ENCODE results near the gene CLDN25. TPM values are rescaled to one million over a fixed set of nuclear protein-coding genes. Genes with fewer than 3 reads are reported as not detected.

The CLDN25 gene
- total and polyA plus RNA-seq, 2 of the 13 experiments (the other 11 are each of a cell fraction or from before 2014, with no cell fraction given): not detected

GRCh38 chr11:113808931-113809330, 29.3 kb downstream of the CLDN25 start:
- DNase-seq (ENCODE audit: low spot score): no peak
- in situ Hi-C loops (cut with HindIII; ENCODE audit: extremely low pct_ligation_motif_present, low pct_unique_long_range_greater_than_20kb): loop anchor here (25.0 kb wide), 1 partner anchor 453 kb away; no protein-coding TSS in a partner anchor
- intact Hi-C loops (cut with micrococcal nuclease; ENCODE audit: unreplicated experiment): loop anchor here (5.0 kb wide), 1 partner anchor 63 kb away; no protein-coding TSS in a partner anchor
- ChIA-PET POLR2A (no interaction called here), CTCF (ENCODE audit: low intra/inter-chr PET ratio, low total read pairs) (no interaction called here)
- H3K79me2 ChIP-seq (ENCODE audit: insufficient read depth, low read length): no peaks in the 10 kb centered on the region
- H3K27ac ChIP-seq (ENCODE audit: extremely low read length, insufficient read depth, low read length): no peak overlapping the region
- H3K36me3 ChIP-seq (replicated peaks in 1 of 2; ENCODE audit: control insufficient read depth in 1 of 2, insufficient read depth in 2 of 2, low read length in 2 of 2): peaks cover 7 to 56% of the 10 kb centered on the region in 2 experiments
- no peaks in the 10 kb centered on the region for H3K9me3 ChIP-seq (ENCODE audit: low read length)
- no peaks in the 10 kb centered on the region for H4K20me1 ChIP-seq (ENCODE audit: insufficient read depth, low read length)
- H3K9ac ChIP-seq (ENCODE audit: insufficient read depth, low read depth, low read length): no peak overlapping the region
- ATAC-seq: no peak
- H3K4me3 ChIP-seq (replicated peaks in 1 of 3; ENCODE audit: insufficient read depth in 1 of 3, low read depth in 2 of 3, low read length in 3 of 3): no peak overlapping the region
- 44% methylated on average over 2 of the region's 2 CpGs for WGBS (ENCODE audit: low lambda C conversion rate)
- H3K4me1 ChIP-seq (ENCODE audit: insufficient read depth, low read length): peaks cover 9% of the 10 kb centered on the region; the same call in 1 of the 2 replicates
- no peaks in the 10 kb centered on the region for H3K27me3 ChIP-seq (ENCODE audit: control insufficient read depth in 1 of 2, insufficient read depth in 2 of 2, low read length in 2 of 2)
- BruUV-seq (replicated peaks): no TSS peak
- TF ChIP-seq KLF15 (CRISPR knock-in tag; IDR thresholded peaks at IDR 0.05; ENCODE audit: borderline replicate concordance): no peak
- no peak for TF ChIP-seq ARNT (IDR thresholded peaks at IDR 0.05)
- no peak for TF ChIP-seq SAP130 (CRISPR knock-in tag; IDR thresholded peaks at IDR 0.05; ENCODE audit: low read depth)
- TF ChIP-seq RFXANK (CRISPR knock-in tag; IDR thresholded peaks at IDR 0.05): no peak
- no peak for TF ChIP-seq ZNF33A (CRISPR knock-in tag; IDR thresholded peaks at IDR 0.05; ENCODE audit: borderline replicate concordance)
- TF ChIP-seq ZNF556 (CRISPR knock-in tag; IDR thresholded peaks at IDR 0.05; ENCODE audit: borderline replicate concordance): no peak
- no peak for TF ChIP-seq SMC3 (IDR thresholded peaks at IDR 0.05; ENCODE audit: low read length)
- TF ChIP-seq ZIK1 (CRISPR knock-in tag; IDR thresholded peaks at IDR 0.05; ENCODE audit: borderline replicate concordance, low read depth): no peak
- TF ChIP-seq NRL (CRISPR knock-in tag; IDR thresholded peaks at IDR 0.05; ENCODE audit: borderline replicate concordance): no peak
- no peak overlapping the region for H2AFZ ChIP-seq (ENCODE audit: low read length)
- FAIRE-seq: no peak
- H3K4me2 ChIP-seq (ENCODE audit: low read depth, low read length): no peak overlapping the region

- no peak for ATAC-seq
- no peaks in the 10 kb centered on the region for H3K9me3 ChIP-seq (ENCODE audit: low read length)
- in situ Hi-C loops (cut with HindIII; ENCODE audit: extremely low pct_ligation_motif_present, low pct_unique_long_range_greater_than_20kb): loop anchor here (25.0 kb wide), 1 partner anchor 448 kb away; no protein-coding TSS in a partner anchor
- H3K79me2 ChIP-seq (ENCODE audit: insufficient read depth, low read length): no peaks in the 10 kb centered on the region
- FAIRE-seq: no peak
- no peak overlapping the region for H3K4me2 ChIP-seq (ENCODE audit: low read depth, low read length)
- ChIA-PET POLR2A (no interaction called here), CTCF (ENCODE audit: low intra/inter-chr PET ratio, low total read pairs) (no interaction called here)
- peaks cover 0 to 32% of the 10 kb centered on the region in 2 experiments; a peak in 3 of 5 replicates for H3K36me3 ChIP-seq (replicated peaks in 1 of 2; ENCODE audit: control insufficient read depth in 1 of 2, insufficient read depth in 2 of 2, low read length in 2 of 2)
- H3K4me1 ChIP-seq (ENCODE audit: insufficient read depth, low read length): no peaks in the 10 kb centered on the region
- intact Hi-C loops (cut with micrococcal nuclease; ENCODE audit: unreplicated experiment): no loop called here
- no peak overlapping the region for H2AFZ ChIP-seq (ENCODE audit: low read length)
- DNase-seq (ENCODE audit: low spot score): no peak
- H3K9ac ChIP-seq (ENCODE audit: insufficient read depth, low read depth, low read length): no peak overlapping the region
- H3K27ac ChIP-seq (ENCODE audit: extremely low read length, insufficient read depth, low read length): no peak overlapping the region
- H3K4me3 ChIP-seq (replicated peaks in 1 of 3; ENCODE audit: insufficient read depth in 1 of 3, low read depth in 2 of 3, low read length in 3 of 3): no peak overlapping the region
- no peaks in the 10 kb centered on the region for H3K27me3 ChIP-seq (ENCODE audit: control insufficient read depth in 1 of 2, insufficient read depth in 2 of 2, low read length in 2 of 2)
- H4K20me1 ChIP-seq (ENCODE audit: insufficient read depth, low read length): no peaks in the 10 kb centered on the region
- no TSS peak for BruUV-seq (replicated peaks)
- TF ChIP-seq ZNF570 (CRISPR knock-in tag; IDR thresholded peaks at IDR 0.05; ENCODE audit: borderline replicate concordance) (no peak), PHF21A (CRISPR knock-in tag; IDR thresholded peaks at IDR 0.05) (no peak), THRA (CRISPR knock-in tag; IDR thresholded peaks at IDR 0.05; ENCODE audit: borderline replicate concordance) (no peak), ZNF235 (CRISPR knock-in tag; IDR thresholded peaks at IDR 0.05; ENCODE audit: borderline replicate concordance) (no peak), ERF (CRISPR knock-in tag; IDR thresholded peaks at IDR 0.05) (no peak), FIP1L1 (IDR thresholded peaks at IDR 0.05; ENCODE audit: borderline replicate concordance, insufficient read depth, low read depth, low read length) (no peak), SRSF1 (optimal IDR thresholded peaks at IDR 0.05; ENCODE audit: low read depth, low read length) (no peak), ZNF3 (CRISPR knock-in tag; IDR thresholded peaks at IDR 0.05) (no peak), TRIM22 (IDR thresholded peaks at IDR 0.05) (no peak), HNRNPUL1 (IDR thresholded peaks at IDR 0.05; ENCODE audit: low read depth, low read length) (no peak), ZNF780A (CRISPR knock-in tag; IDR thresholded peaks at IDR 0.05) (no peak)
Measured at GRCh38 chr11:113814181-113814580, 34.6 kb downstream of the CLDN25 start.
